Astrocyte of the cerebellum (primary cell): Measurements from ENCODE around the gene DUSP7.

Source experiments
- DNase-seq: peaks from one replicate; pipeline ENCODE4 v3.0.0-alpha.2; 2011; ENCODE audit warnings: low read depth
- H3K4me3 ChIP-seq: 2 replicates; pipeline ENCODE4 v1.5.1; 2011; ENCODE audit warnings: mild to moderate bottlenecking, low read depth, low read length, moderate library complexity
- in situ Hi-C: cut with HindIII; loops from 2 replicates; pipeline ENCODE4 v1.10.0; 2017; ENCODE audit warnings: low sequenced_read_pairs
- TF ChIP-seq, protein P1 (sequence below): IDR thresholded peaks from 2 replicates; pipeline ENCODE4 v1.5.1; 2012; ENCODE audit warnings: low read length, low read depth, moderate library complexity, mild to moderate bottlenecking; ENCODE audit errors: missing control alignments

The DUSP7 gene

GRCh38 chr3:52072471-52072870, 16.1 kb upstream of the DUSP7 start:
- no peak for DNase-seq
- TF ChIP-seq, protein P1, sequence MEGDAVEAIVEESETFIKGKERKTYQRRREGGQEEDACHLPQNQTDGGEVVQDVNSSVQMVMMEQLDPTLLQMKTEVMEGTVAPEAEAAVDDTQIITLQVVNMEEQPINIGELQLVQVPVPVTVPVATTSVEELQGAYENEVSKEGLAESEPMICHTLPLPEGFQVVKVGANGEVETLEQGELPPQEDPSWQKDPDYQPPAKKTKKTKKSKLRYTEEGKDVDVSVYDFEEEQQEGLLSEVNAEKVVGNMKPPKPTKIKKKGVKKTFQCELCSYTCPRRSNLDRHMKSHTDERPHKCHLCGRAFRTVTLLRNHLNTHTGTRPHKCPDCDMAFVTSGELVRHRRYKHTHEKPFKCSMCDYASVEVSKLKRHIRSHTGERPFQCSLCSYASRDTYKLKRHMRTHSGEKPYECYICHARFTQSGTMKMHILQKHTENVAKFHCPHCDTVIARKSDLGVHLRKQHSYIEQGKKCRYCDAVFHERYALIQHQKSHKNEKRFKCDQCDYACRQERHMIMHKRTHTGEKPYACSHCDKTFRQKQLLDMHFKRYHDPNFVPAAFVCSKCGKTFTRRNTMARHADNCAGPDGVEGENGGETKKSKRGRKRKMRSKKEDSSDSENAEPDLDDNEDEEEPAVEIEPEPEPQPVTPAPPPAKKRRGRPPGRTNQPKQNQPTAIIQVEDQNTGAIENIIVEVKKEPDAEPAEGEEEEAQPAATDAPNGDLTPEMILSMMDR, result no peak
- in situ Hi-C loops, result no loop called here
- H3K4me3 ChIP-seq, result no peak overlapping the region

DNA sequence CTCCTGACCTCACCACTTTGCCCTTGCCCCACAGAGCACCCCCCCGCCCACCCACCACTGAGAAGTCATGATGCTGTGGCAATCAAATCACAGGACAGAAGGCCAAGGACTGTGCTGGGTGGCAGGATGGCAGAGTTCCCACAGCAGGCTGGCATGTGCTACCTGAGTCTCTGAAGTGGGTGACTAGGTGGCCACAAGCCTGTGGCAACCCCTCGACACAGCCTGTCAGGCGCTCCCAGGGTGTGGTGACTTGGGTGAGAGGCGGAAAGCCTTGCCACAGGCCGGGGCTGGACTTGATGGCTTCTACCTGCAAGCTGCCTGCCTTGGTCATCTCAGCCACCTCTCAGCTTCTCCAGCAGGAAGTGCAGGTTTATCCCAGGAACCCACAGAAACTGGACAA, 15.6 kb upstream of the DUSP7 start:
- in situ Hi-C loops, result no loop called here
- no peak for DNase-seq
- no peak overlapping the region for H3K4me3 ChIP-seq
- TF ChIP-seq, protein P1, result no peak

GRCh38 chr3:52070724-52071621, 14.6 kb upstream of the DUSP7 start:
- DNase-seq, result no peak
- no peak overlapping the region for H3K4me3 ChIP-seq
- TF ChIP-seq, protein P1, result no peak
- in situ Hi-C loops, result no loop called here

DNA sequence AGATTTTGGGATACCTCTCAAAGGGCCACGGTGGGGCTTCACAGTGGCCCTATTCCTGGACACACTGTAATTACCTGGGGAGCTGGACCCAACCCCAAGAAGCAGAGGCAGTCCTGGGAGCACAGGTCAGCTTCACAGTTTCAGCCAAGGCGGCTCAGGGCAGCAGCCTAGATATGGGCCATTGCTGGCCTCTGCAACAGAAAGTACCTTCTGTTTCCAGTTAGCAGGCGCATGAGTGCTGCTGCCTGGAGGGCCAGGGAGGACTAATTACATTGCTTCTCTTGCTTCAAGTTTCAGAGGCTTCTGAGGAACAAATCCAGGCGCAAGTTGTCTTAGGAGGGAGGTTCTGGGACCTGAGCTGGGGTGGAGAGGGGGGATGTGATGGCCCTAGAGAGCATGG, 13.5 kb upstream of the DUSP7 start:
- TF ChIP-seq, protein P1, result no peak
- H3K4me3 ChIP-seq, result no peak overlapping the region
- no peak for DNase-seq
- in situ Hi-C loops, result no loop called here

GRCh38 chr3:52069135-52069534, 12.8 kb upstream of the DUSP7 start:
- in situ Hi-C loops, result no loop called here
- DNase-seq, result no peak
- TF ChIP-seq, protein P1, result no peak
- no peak overlapping the region for H3K4me3 ChIP-seq

DNA sequence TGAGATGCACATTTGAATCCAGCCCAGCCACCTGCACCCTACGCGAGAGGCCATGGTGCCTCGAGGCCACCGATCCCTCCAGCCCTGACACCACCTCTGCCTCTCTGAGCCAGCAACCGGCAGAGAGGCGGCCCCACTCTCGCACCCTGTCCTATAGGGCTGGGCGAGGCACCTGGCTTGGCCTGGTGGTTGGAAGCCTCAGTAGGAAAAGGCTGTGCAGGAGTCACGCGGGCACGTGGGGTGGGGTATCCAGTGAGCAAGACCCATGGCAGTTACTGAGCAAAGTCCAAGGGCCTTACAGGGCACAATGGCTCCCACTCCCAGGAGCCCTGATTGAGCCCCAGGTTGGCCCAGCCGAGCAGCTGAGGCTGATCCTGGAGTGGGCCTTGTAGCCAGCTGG, 12.4 kb upstream of the DUSP7 start:
- TF ChIP-seq, protein P1, result no peak
- no peak for DNase-seq
- H3K4me3 ChIP-seq, result no peak overlapping the region
- in situ Hi-C loops, result no loop called here
